ENCODE results near the gene CD82.

DNA sequence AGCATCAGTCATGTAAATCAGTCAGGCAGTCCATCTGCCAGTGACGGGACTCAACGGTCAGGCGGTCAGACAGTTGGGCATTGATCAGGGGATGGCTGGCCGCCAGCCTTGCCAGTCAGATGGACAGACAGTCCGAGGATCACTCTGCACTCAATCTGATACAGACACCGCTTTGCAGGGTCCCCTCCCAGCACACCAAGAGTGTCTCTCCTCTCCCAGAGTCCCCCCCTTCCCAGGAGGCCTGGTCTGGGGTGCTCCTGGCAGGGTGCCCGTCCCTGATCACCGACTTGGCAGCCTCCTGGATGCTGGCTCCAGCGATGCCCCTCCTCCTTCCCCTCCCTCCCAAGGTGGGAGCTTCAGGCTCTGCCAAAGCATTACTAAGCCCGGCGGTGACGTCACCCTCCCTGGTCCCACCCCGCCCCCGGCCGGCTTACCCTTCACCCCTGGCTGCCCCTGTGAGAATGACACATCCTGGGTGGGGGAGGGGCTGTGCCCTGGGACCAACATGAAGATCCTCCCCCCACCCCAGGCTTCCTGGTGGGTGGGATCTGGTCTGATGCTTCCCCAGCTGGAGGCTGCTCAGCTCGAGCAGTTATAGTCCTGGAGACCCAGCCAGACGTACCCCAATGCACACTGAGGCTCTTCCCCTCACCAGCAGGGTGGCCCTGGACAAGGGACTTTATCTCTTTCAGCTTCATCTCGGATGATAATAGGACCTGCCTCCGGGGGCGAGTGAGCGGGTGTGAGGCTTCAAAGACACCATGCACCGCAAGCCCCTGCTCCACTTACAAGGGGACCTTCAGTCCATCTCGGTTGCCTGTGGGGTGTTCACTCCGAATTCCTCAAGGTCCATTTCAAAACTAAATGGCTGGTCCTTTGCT lies 69.2 kb downstream of the CD82 start:
- TF ChIP-seq, protein P1, sequence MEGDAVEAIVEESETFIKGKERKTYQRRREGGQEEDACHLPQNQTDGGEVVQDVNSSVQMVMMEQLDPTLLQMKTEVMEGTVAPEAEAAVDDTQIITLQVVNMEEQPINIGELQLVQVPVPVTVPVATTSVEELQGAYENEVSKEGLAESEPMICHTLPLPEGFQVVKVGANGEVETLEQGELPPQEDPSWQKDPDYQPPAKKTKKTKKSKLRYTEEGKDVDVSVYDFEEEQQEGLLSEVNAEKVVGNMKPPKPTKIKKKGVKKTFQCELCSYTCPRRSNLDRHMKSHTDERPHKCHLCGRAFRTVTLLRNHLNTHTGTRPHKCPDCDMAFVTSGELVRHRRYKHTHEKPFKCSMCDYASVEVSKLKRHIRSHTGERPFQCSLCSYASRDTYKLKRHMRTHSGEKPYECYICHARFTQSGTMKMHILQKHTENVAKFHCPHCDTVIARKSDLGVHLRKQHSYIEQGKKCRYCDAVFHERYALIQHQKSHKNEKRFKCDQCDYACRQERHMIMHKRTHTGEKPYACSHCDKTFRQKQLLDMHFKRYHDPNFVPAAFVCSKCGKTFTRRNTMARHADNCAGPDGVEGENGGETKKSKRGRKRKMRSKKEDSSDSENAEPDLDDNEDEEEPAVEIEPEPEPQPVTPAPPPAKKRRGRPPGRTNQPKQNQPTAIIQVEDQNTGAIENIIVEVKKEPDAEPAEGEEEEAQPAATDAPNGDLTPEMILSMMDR (IDR thresholded peaks at IDR 0.05): no peak
- TF ChIP-seq POLR2AphosphoS5 (IDR thresholded peaks at IDR 0.05) (no peak), POLR2A (IDR thresholded peaks at IDR 0.05) (no peak)

Data from breast epithelium (tissue), 3 donors.